Neural cell (in vitro differentiated cells): ENCODE results near the gene MED15.

ENCODE experiments used
- EZH2 ChIP-seq: fragments of 200-600, 300-800 bp; shearing (Covaris generic), sonication (generic); IDR thresholded peaks from 2 replicates; pipeline ENCODE4 v1.6.1; 2014; ENCODE audit warnings: antibody characterized with exemption, low read length, borderline replicate concordance, mild to moderate bottlenecking; ENCODE audit not compliant: insufficient read depth, poor library complexity, severe bottlenecking
- MXI1 ChIP-seq: fragments of 450-650 bp; conservative IDR thresholded peaks from 2 replicates; pipeline ENCODE4 v1.6.1; 2014; ENCODE audit warnings: antibody characterized with exemption, mild to moderate bottlenecking; ENCODE audit not compliant: poor library complexity, severe bottlenecking
- SMC3 ChIP-seq: fragments of 450-650 bp; conservative IDR thresholded peaks from 2 replicates; pipeline ENCODE4 v1.6.1; 2014; ENCODE audit warnings: antibody characterized with exemption, mild to moderate bottlenecking, moderate library complexity; ENCODE audit not compliant: poor library complexity
- TAF1 ChIP-seq: IDR thresholded peaks from 2 replicates; pipeline ENCODE4 v1.6.1; 2012; ENCODE audit warnings: low read depth
- TF ChIP-seq, protein P1 (sequence below): fragments of 450-650 bp; IDR thresholded peaks from 2 replicates; pipeline ENCODE4 v1.5.1; 2014; ENCODE audit warnings: antibody characterized with exemption, mild to moderate bottlenecking, moderate library complexity; ENCODE audit not compliant: poor library complexity, severe bottlenecking
- TF ChIP-seq, protein P2 (sequence below): IDR thresholded peaks from 2 replicates; pipeline ENCODE4 v1.6.1; 2012; ENCODE audit warnings: borderline replicate concordance

DNA sequence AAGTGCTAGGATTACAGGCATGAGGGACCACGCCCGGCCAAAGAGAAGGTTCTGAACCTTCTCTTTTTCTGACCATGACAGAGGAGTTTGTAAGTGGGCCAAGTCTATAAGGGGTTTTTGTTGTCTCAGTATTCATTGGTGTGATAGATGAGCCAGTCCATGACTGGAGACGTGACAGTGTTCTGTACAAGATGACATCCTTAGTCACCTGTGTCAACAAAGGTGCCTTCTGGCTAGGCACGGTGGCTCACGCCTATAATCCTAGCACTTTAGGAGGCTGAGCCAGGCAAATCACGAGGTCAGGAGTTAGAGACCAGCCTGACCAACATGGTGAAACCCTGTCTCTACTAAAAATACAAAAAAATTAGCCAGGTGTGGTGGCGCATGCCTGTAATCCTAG lies 7.6 kb upstream of the MED15 start:
- TF ChIP-seq TAF1 (no peak), EZH2 (no peak), MXI1 (no peak), SMC3 (no peak)
- TF ChIP-seq, protein P1, sequence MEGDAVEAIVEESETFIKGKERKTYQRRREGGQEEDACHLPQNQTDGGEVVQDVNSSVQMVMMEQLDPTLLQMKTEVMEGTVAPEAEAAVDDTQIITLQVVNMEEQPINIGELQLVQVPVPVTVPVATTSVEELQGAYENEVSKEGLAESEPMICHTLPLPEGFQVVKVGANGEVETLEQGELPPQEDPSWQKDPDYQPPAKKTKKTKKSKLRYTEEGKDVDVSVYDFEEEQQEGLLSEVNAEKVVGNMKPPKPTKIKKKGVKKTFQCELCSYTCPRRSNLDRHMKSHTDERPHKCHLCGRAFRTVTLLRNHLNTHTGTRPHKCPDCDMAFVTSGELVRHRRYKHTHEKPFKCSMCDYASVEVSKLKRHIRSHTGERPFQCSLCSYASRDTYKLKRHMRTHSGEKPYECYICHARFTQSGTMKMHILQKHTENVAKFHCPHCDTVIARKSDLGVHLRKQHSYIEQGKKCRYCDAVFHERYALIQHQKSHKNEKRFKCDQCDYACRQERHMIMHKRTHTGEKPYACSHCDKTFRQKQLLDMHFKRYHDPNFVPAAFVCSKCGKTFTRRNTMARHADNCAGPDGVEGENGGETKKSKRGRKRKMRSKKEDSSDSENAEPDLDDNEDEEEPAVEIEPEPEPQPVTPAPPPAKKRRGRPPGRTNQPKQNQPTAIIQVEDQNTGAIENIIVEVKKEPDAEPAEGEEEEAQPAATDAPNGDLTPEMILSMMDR = no peak
- TF ChIP-seq, protein P2, sequence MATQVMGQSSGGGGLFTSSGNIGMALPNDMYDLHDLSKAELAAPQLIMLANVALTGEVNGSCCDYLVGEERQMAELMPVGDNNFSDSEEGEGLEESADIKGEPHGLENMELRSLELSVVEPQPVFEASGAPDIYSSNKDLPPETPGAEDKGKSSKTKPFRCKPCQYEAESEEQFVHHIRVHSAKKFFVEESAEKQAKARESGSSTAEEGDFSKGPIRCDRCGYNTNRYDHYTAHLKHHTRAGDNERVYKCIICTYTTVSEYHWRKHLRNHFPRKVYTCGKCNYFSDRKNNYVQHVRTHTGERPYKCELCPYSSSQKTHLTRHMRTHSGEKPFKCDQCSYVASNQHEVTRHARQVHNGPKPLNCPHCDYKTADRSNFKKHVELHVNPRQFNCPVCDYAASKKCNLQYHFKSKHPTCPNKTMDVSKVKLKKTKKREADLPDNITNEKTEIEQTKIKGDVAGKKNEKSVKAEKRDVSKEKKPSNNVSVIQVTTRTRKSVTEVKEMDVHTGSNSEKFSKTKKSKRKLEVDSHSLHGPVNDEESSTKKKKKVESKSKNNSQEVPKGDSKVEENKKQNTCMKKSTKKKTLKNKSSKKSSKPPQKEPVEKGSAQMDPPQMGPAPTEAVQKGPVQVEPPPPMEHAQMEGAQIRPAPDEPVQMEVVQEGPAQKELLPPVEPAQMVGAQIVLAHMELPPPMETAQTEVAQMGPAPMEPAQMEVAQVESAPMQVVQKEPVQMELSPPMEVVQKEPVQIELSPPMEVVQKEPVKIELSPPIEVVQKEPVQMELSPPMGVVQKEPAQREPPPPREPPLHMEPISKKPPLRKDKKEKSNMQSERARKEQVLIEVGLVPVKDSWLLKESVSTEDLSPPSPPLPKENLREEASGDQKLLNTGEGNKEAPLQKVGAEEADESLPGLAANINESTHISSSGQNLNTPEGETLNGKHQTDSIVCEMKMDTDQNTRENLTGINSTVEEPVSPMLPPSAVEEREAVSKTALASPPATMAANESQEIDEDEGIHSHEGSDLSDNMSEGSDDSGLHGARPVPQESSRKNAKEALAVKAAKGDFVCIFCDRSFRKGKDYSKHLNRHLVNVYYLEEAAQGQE = no peak
